K562 treated with DMSO at 1 percent for 4 hours (cell line): Measurements from ENCODE around the gene HIPK4. TPM values are rescaled to one million over a fixed set of nuclear protein-coding genes. Genes with fewer than 3 reads are reported as not detected.

Source experiments
- total RNA-seq: library from RNA; unstranded; fragments of 300-600 nt; gene quantifications from 2 replicates; pipeline ENCODE4 v1.2.3, GENCODE V29; 2022; ENCODE audit not compliant: insufficient read depth

The HIPK4 gene, protein sequence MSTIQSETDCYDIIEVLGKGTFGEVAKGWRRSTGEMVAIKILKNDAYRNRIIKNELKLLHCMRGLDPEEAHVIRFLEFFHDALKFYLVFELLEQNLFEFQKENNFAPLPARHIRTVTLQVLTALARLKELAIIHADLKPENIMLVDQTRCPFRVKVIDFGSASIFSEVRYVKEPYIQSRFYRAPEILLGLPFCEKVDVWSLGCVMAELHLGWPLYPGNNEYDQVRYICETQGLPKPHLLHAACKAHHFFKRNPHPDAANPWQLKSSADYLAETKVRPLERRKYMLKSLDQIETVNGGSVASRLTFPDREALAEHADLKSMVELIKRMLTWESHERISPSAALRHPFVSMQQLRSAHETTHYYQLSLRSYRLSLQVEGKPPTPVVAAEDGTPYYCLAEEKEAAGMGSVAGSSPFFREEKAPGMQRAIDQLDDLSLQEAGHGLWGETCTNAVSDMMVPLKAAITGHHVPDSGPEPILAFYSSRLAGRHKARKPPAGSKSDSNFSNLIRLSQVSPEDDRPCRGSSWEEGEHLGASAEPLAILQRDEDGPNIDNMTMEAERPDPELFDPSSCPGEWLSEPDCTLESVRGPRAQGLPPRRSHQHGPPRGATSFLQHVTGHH
- total RNA-seq: 0.24 TPM in 1 of 2 replicates, not detected in the other

GRCh38 chr19:40390084-40390742 is at the start of gene HIPK4:
TSS of gene HIPK4 (minus strand) at chr19:40390181. CDS start at chr19:40389902, 279 bp downstream.

DNA sequence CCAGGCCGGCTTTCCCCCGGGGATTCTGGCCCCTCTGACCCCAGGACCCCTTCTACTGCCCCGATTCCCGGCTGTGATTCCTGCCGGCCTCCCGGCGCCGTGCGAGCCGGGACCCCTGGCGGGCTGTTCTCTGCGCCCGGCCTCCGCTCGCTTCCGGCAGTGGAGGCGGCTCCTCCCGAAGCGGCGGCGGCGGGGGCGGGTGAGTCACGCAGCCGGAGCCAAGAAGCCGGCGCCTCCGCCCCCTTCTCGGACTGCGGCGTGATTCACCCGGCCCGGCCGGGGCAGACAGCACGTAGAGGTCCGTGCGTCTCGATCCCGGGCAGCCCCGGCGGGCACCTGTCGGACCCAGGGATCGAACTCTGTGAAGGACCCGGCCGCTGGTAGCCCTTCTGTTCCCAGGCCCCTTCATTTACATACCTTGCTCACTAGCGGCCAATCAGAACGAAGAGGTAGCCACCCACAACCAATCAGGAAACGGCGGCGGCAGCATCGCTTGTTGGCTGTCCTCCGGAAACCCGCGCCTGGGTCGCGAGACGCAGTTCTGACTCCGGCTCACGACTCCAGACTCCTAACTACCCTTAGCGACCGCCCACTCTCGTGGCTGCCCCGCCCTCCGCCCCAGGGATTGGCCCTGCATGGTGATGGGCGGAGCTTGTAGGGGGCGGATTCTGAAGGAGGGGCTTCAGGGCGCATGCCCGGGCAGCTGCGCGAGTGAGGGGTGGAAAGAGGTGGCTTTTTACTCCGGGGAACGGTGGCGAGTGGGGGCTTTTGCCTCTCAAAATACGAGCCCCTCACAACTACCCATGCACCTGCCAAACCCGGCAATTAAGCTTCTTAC is 35.7 kb upstream of the HIPK4 start, which contains the start of gene SERTAD1:
Gene SERTAD1 (minus strand): TSS at position 543 of the 838 bp plus-strand sequence. CDS start 2,446 bp downstream, outside the sequence.

GRCh38 chr19:40413291-40413845 is 23.4 kb upstream of the HIPK4 start, which contains the start of gene PRX:
TSS of gene PRX (minus strand) at chr19:40413378. CDS start at chr19:40407932, 5,446 bp downstream.

GRCh38 chr19:40348125-40348913 is 41.7 kb downstream of the HIPK4 start, which contains the start of the genes C19orf47 and PLD3:
TSS of gene C19orf47 (minus strand) at chr19:40348397. CDS start at chr19:40341857, 6,540 bp downstream.
TSS of gene PLD3 (plus strand) at chr19:40348695. CDS start at chr19:40366484, 17,789 bp downstream.

Other genes with a start within 250 kb of the HIPK4 start
- gene MAP3K10, start 198.8 kb downstream of the HIPK4 start, total RNA-seq: 11.2 and 12.8 TPM in 2 replicates
- gene TTC9B, start 171.8 kb downstream of the HIPK4 start, total RNA-seq: not detected in 2 replicates
- gene CCNP, start 163.5 kb downstream of the HIPK4 start, total RNA-seq: 1.3 and 5.6 TPM in 2 replicates
- 36.2 and 51.9 TPM in 2 replicates for gene AKT2, start 104.8 kb downstream of the HIPK4 start, total RNA-seq
- gene C19orf47, start 41.8 kb downstream of the HIPK4 start, total RNA-seq: 8.1 and 9.8 TPM in 2 replicates
- gene PLD3, start 41.5 kb downstream of the HIPK4 start, total RNA-seq: 756 and 773 TPM in 2 replicates
- gene PRX, start 23.2 kb upstream of the HIPK4 start, total RNA-seq: 4.9 and 5.4 TPM in 2 replicates
- gene SERTAD1, start 35.8 kb upstream of the HIPK4 start, total RNA-seq: 49.5 and 51.2 TPM in 2 replicates
- 15.3 and 22.6 TPM in 2 replicates for gene SERTAD3, start 54.2 kb upstream of the HIPK4 start, total RNA-seq
- 1,097 and 1,296 TPM in 2 replicates for gene BLVRB, start 75.6 kb upstream of the HIPK4 start, total RNA-seq
- gene SPTBN4, start 76.8 kb upstream of the HIPK4 start, total RNA-seq: 1.8 and 3.7 TPM in 2 replicates
- gene SHKBP1, start 186.7 kb upstream of the HIPK4 start, total RNA-seq: 97.0 and 111 TPM in 2 replicates
- gene LTBP4, start 211.2 kb upstream of the HIPK4 start, total RNA-seq: 179 and 282 TPM in 2 replicates